Measurements from ENCODE around the gene GNA14. TPM values are rescaled to one million over a fixed set of nuclear protein-coding genes. Genes with fewer than 3 reads are reported as not detected.

Gene GNA14
- total and polyA plus RNA-seq, 2 of the 8 experiments (the other 6 are each of a cell fraction or from before 2014, with no cell fraction given), result 3.4 to 6.3 TPM

GRCh38 chr9:77451507-77451906, 196.6 kb downstream of the GNA14 start (continued):
- no peak for TF ChIP-seq CHD7 (IDR thresholded peaks at IDR 0.05; ENCODE audit: insufficient replicate concordance, low read length)

Measured in H1 (cell line).